GM12878 (cell line): ENCODE measurements around the gene SIN3A.

Source experiments
- CEBPB ChIP-seq, 2 experiments: fragments of 150-350 bp in 1 of 2; IDR thresholded peaks; 2 replicates each; pipeline ENCODE4 v1.6.1; 2012 to 2014; ENCODE audit warnings: low read depth in 2 of 2, low read length in 2 of 2, borderline replicate concordance in 1 of 2, inconsistent platforms in 1 of 2
- EP300 ChIP-seq, 2 experiments: fragments of 150-350 bp in 1 of 2; IDR thresholded peaks; 2 replicates each; pipeline ENCODE4 v1.6.1; 2011 to 2012; ENCODE audit warnings: low read depth in 2 of 2, low read length in 2 of 2, borderline replicate concordance in 1 of 2, improper control_type of control experiment in 1 of 2, inconsistent platforms in 1 of 2; ENCODE audit not compliant: control insufficient read depth in 1 of 2
- GABPA ChIP-seq: IDR thresholded peaks from 2 replicates; pipeline ENCODE4 v1.6.1; 2014; ENCODE audit warnings: antibody characterized with exemption, low read depth, mild to moderate bottlenecking, inconsistent platforms
- GATAD2B ChIP-seq: fragments of 450-650 bp; conservative IDR thresholded peaks from 2 replicates; pipeline ENCODE4 v1.6.1; 2017; ENCODE audit warnings: low read depth, mild to moderate bottlenecking, moderate library complexity
- IKZF1 ChIP-seq: fragments of 450-650 bp; conservative IDR thresholded peaks from 2 replicates; pipeline ENCODE4 v1.6.1; 2017; ENCODE audit warnings: antibody characterized with exemption, mild to moderate bottlenecking
- MYC ChIP-seq: IDR thresholded peaks from 2 replicates; pipeline ENCODE4 v1.6.1; 2011; ENCODE audit warnings: mild to moderate bottlenecking, low read length, moderate library complexity, inconsistent platforms; ENCODE audit not compliant: insufficient read depth, insufficient replicate concordance, insufficient read length, severe bottlenecking
- NBN ChIP-seq: fragments of 450-650 bp; IDR thresholded peaks from 2 replicates; pipeline ENCODE4 v1.6.1; 2016
- NR2C2 ChIP-seq: IDR thresholded peaks from 2 replicates; pipeline ENCODE4 v1.6.1; 2011; ENCODE audit warnings: borderline replicate concordance, low read depth; ENCODE audit not compliant: control insufficient read depth, insufficient read length
- POLR2A ChIP-seq: IDR thresholded peaks from 2 replicates; pipeline ENCODE4 v1.6.1; 2011; ENCODE audit warnings: low read depth, mild to moderate bottlenecking, low read length
- SMAD1 ChIP-seq: fragments of 450-650 bp; IDR thresholded peaks from 2 replicates; pipeline ENCODE4 v1.6.1; 2018; ENCODE audit warnings: mild to moderate bottlenecking, low read depth; ENCODE audit not compliant: partially characterized antibody
- SREBF2 ChIP-seq: IDR thresholded peaks from 2 replicates; pipeline ENCODE4 v1.6.1; 2012; ENCODE audit warnings: mild to moderate bottlenecking, low read length
- WRNIP1 ChIP-seq: IDR thresholded peaks from 2 replicates; pipeline ENCODE4 v1.6.1; 2011; ENCODE audit warnings: low read depth, low read length, improper control_type of control experiment, borderline replicate concordance
- TF ChIP-seq, protein P1 (sequence below), 3 experiments: IDR thresholded peaks in 2 of 3; conservative IDR thresholded peaks in 1 of 3; 2 replicates each; pipeline ENCODE4 v1.5.1; 2011; ENCODE audit warnings: low read depth in 3 of 3, low read length in 3 of 3, mild to moderate bottlenecking in 3 of 3, control low read depth in 2 of 3, moderate library complexity in 2 of 3, inconsistent platforms in 1 of 3, mixed read lengths in 1 of 3; ENCODE audit not compliant: control insufficient read depth in 2 of 3, insufficient read depth in 1 of 3; ENCODE audit errors: extremely low read depth in 1 of 3

DNA sequence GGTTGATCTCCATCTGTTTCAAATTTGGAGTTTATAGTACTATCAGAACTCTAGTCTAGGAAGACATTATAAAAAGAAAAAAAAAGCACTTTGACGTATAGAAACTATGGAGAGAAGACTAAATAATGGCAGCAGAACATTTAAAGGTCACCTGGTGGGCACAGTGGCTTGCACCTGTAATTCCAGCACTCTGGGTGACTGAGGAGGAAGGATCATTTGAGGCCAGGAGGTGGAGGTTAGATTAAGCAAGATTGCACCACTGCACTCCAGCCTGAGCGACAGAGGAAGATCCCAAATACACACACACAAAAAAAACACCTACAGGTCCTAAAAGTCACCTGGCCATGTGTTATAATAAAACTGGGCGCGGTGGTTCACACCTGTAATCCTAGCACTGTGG is 13.8 kb downstream of the SIN3A start:
- TF ChIP-seq, protein P1, sequence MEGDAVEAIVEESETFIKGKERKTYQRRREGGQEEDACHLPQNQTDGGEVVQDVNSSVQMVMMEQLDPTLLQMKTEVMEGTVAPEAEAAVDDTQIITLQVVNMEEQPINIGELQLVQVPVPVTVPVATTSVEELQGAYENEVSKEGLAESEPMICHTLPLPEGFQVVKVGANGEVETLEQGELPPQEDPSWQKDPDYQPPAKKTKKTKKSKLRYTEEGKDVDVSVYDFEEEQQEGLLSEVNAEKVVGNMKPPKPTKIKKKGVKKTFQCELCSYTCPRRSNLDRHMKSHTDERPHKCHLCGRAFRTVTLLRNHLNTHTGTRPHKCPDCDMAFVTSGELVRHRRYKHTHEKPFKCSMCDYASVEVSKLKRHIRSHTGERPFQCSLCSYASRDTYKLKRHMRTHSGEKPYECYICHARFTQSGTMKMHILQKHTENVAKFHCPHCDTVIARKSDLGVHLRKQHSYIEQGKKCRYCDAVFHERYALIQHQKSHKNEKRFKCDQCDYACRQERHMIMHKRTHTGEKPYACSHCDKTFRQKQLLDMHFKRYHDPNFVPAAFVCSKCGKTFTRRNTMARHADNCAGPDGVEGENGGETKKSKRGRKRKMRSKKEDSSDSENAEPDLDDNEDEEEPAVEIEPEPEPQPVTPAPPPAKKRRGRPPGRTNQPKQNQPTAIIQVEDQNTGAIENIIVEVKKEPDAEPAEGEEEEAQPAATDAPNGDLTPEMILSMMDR (IDR thresholded peaks at IDR 0.05 in 2 of 3, conservative IDR thresholded peaks at IDR 0.05 in 1 of 3; ENCODE audit: control insufficient read depth in 2 of 3, extremely low read depth in 1 of 3, insufficient read depth in 1 of 3, low read depth in 3 of 3, low read length in 3 of 3) = no peak
- TF ChIP-seq POLR2A (no peak), NR2C2 (no peak), SMAD1 (no peak), MYC (no peak), SREBF2 (no peak), NBN (no peak), CEBPB (IDR thresholded peaks at IDR 0.05; ENCODE audit: borderline replicate concordance in 1 of 2, low read depth in 2 of 2, low read length in 2 of 2) (no peak), WRNIP1 (no peak), EP300 (IDR thresholded peaks at IDR 0.05; ENCODE audit: borderline replicate concordance in 1 of 2, control insufficient read depth in 1 of 2, low read depth in 2 of 2, low read length in 2 of 2) (no peak), GATAD2B (no peak), GABPA (no peak), IKZF1 (no peak)
